Adrenal gland (tissue), 5 donors: ENCODE measurements around the gene EGFLAM.

Source experiments
- POLR2A ChIP-seq, 2 donors: fragments of 450-650 bp; IDR thresholded peaks; one replicate each; pipeline ENCODE4 v1.6.1; 2017; ENCODE audit warnings: antibody characterized with exemption in 2 of 2, mild to moderate bottlenecking in 2 of 2, moderate library complexity in 1 of 2
- TF ChIP-seq, protein P1 (sequence below), 6 experiments: fragments of 450-650 bp in 4 of 6; fragments of 200-600 bp in 2 of 6; sonication (generic) in 1 of 6; IDR thresholded peaks; 1 replicate in 5 of 6; 2 replicates in 1 of 6; pipeline versions ENCODE4 v1.5.1 to v1.8.0; 2016 to 2021; ENCODE audit warnings: antibody characterized with exemption in 6 of 6, mild to moderate bottlenecking in 2 of 6, moderate library complexity in 1 of 6
- donor health status: DM: no; HTN: no; CAD: no.

DNA sequence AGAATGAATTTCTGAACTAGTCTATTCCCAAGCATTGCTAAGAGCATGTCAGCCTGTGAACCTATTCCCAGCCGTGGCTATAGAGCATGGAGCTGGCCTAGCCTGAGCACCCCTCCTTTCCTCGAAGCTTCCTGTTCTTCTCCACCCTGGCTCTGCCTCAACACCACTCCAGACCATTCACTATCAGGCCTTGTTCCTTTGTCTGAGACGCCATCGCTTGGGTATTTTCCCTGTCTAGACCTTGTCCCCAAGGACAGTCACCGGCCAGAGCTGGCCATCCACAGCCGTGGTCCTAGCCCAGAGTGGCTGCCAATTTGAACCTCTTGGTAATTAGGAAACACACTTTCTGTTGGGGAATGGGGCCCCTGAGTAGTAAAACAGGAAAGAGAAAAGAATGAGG lies 192.3 kb downstream of the EGFLAM start:
- TF ChIP-seq, protein P1, sequence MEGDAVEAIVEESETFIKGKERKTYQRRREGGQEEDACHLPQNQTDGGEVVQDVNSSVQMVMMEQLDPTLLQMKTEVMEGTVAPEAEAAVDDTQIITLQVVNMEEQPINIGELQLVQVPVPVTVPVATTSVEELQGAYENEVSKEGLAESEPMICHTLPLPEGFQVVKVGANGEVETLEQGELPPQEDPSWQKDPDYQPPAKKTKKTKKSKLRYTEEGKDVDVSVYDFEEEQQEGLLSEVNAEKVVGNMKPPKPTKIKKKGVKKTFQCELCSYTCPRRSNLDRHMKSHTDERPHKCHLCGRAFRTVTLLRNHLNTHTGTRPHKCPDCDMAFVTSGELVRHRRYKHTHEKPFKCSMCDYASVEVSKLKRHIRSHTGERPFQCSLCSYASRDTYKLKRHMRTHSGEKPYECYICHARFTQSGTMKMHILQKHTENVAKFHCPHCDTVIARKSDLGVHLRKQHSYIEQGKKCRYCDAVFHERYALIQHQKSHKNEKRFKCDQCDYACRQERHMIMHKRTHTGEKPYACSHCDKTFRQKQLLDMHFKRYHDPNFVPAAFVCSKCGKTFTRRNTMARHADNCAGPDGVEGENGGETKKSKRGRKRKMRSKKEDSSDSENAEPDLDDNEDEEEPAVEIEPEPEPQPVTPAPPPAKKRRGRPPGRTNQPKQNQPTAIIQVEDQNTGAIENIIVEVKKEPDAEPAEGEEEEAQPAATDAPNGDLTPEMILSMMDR (IDR thresholded peaks at IDR 0.05), result no peak
- no peak for TF ChIP-seq POLR2A (IDR thresholded peaks at IDR 0.05)
